K562 (cell line): ENCODE data around the gene TXNRD1.

Experiments
- BRCA1 ChIP-seq, 2 experiments: fragments of 450-650 bp in 1 of 2; sonication (generic) in 1 of 2; formaldehyde crosslinking in 1 of 2; IDR thresholded peaks; 2 replicates each; pipeline versions ENCODE4 v1.5.0 to v1.6.1; 2017 to 2020; ENCODE audit warnings: mild to moderate bottlenecking in 1 of 2, missing genetic modification reagents in 1 of 2
- CHD4 ChIP-seq: fragments of 200-600 bp; sonication (generic); IDR thresholded peaks from 3 replicates; pipeline ENCODE4 v1.6.1; 2012; ENCODE audit warnings: low read depth, mild to moderate bottlenecking, mixed read lengths, low read length, inconsistent platforms; ENCODE audit not compliant: insufficient read depth, insufficient replicate concordance, poor library complexity, severe bottlenecking
- POLR2A ChIP-seq: fragments of 450-650 bp; conservative IDR thresholded peaks from 2 replicates; pipeline ENCODE4 v1.6.1; 2016
- SMAD1 ChIP-seq: fragments of 150-350 bp; IDR thresholded peaks from 2 replicates; pipeline ENCODE4 v1.6.1; 2014; ENCODE audit warnings: low read length, low read depth; ENCODE audit not compliant: partially characterized antibody
- ZC3H11A ChIP-seq: IDR thresholded peaks from 2 replicates; pipeline ENCODE4 v1.6.1; 2012; ENCODE audit warnings: low read depth, low read length, improper control_type of control experiment
- TF ChIP-seq, protein P1 (sequence below): sonication (generic); formaldehyde crosslinking; IDR thresholded peaks from 2 replicates; pipeline ENCODE4 v1.8.0; 2022; ENCODE audit warnings: mild to moderate bottlenecking, missing genetic modification reagents, borderline replicate concordance
- TF ChIP-seq, protein P2 (sequence below): sonication (generic); formaldehyde crosslinking; IDR thresholded peaks from 2 replicates; pipeline ENCODE4 v1.8.0; 2023; ENCODE audit warnings: mild to moderate bottlenecking, missing genetic modification reagents
- TF ChIP-seq, protein P3 (sequence below), 2 experiments: fragments of 450-650 bp; formaldehyde crosslinking in 1 of 2; IDR thresholded peaks; 2 replicates each; pipeline versions ENCODE4 v1.4.0 to v1.6.1; 2014 to 2020; ENCODE audit warnings: mild to moderate bottlenecking in 2 of 2, borderline replicate concordance in 1 of 2, low read depth in 1 of 2

DNA sequence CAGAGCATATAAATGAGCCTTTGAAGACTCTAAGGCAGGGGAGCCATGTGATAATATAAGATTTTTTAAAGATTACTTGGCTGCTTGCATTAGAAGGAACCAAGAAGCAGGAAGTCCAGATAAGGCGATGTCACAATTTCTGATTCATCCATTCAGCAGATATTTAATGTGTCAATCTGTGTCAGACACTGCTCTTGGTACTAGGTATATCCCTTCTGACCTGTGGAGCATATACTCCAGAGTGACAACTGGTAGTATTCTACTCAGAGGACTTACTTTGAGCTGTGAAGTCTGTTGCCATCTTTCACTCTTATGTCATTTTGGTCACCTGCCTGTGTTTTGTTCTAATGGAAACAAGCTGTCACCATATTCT lies 98.6 kb downstream of the TXNRD1 start:
- TF ChIP-seq SMAD1 (no peak), ZC3H11A (no peak), CHD4 (no peak), BRCA1 (IDR thresholded peaks at IDR 0.05) (no peak), BRCA1 (CRISPR knock-in tag; IDR thresholded peaks at IDR 0.05) (no peak), POLR2A (no peak)
- TF ChIP-seq, protein P1, sequence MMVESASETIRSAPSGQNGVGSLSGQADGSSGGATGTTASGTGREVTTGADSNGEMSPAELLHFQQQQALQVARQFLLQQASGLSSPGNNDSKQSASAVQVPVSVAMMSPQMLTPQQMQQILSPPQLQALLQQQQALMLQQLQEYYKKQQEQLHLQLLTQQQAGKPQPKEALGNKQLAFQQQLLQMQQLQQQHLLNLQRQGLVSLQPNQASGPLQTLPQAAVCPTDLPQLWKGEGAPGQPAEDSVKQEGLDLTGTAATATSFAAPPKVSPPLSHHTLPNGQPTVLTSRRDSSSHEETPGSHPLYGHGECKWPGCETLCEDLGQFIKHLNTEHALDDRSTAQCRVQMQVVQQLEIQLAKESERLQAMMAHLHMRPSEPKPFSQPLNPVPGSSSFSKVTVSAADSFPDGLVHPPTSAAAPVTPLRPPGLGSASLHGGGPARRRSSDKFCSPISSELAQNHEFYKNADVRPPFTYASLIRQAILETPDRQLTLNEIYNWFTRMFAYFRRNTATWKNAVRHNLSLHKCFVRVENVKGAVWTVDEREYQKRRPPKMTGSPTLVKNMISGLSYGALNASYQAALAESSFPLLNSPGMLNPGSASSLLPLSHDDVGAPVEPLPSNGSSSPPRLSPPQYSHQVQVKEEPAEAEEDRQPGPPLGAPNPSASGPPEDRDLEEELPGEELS (CRISPR knock-in tag), result no peak
- TF ChIP-seq, protein P2, sequence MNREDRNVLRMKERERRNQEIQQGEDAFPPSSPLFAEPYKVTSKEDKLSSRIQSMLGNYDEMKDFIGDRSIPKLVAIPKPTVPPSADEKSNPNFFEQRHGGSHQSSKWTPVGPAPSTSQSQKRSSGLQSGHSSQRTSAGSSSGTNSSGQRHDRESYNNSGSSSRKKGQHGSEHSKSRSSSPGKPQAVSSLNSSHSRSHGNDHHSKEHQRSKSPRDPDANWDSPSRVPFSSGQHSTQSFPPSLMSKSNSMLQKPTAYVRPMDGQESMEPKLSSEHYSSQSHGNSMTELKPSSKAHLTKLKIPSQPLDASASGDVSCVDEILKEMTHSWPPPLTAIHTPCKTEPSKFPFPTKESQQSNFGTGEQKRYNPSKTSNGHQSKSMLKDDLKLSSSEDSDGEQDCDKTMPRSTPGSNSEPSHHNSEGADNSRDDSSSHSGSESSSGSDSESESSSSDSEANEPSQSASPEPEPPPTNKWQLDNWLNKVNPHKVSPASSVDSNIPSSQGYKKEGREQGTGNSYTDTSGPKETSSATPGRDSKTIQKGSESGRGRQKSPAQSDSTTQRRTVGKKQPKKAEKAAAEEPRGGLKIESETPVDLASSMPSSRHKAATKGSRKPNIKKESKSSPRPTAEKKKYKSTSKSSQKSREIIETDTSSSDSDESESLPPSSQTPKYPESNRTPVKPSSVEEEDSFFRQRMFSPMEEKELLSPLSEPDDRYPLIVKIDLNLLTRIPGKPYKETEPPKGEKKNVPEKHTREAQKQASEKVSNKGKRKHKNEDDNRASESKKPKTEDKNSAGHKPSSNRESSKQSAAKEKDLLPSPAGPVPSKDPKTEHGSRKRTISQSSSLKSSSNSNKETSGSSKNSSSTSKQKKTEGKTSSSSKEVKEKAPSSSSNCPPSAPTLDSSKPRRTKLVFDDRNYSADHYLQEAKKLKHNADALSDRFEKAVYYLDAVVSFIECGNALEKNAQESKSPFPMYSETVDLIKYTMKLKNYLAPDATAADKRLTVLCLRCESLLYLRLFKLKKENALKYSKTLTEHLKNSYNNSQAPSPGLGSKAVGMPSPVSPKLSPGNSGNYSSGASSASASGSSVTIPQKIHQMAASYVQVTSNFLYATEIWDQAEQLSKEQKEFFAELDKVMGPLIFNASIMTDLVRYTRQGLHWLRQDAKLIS (CRISPR knock-in tag), result no peak
- TF ChIP-seq, protein P3, sequence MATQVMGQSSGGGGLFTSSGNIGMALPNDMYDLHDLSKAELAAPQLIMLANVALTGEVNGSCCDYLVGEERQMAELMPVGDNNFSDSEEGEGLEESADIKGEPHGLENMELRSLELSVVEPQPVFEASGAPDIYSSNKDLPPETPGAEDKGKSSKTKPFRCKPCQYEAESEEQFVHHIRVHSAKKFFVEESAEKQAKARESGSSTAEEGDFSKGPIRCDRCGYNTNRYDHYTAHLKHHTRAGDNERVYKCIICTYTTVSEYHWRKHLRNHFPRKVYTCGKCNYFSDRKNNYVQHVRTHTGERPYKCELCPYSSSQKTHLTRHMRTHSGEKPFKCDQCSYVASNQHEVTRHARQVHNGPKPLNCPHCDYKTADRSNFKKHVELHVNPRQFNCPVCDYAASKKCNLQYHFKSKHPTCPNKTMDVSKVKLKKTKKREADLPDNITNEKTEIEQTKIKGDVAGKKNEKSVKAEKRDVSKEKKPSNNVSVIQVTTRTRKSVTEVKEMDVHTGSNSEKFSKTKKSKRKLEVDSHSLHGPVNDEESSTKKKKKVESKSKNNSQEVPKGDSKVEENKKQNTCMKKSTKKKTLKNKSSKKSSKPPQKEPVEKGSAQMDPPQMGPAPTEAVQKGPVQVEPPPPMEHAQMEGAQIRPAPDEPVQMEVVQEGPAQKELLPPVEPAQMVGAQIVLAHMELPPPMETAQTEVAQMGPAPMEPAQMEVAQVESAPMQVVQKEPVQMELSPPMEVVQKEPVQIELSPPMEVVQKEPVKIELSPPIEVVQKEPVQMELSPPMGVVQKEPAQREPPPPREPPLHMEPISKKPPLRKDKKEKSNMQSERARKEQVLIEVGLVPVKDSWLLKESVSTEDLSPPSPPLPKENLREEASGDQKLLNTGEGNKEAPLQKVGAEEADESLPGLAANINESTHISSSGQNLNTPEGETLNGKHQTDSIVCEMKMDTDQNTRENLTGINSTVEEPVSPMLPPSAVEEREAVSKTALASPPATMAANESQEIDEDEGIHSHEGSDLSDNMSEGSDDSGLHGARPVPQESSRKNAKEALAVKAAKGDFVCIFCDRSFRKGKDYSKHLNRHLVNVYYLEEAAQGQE (IDR thresholded peaks at IDR 0.05; ENCODE audit: borderline replicate concordance), result no peak
- TF ChIP-seq, protein P3 (CRISPR knock-in tag; IDR thresholded peaks at IDR 0.05; ENCODE audit: low read depth), result no peak
